IMR-90 (cell line): Measurements from ENCODE around the gene FAM83B. TPM values are rescaled to one million over a fixed set of nuclear protein-coding genes. Genes with fewer than 3 reads are reported as not detected.

Experiments used
- ATAC-seq: fragments of 200-7000 bp; cut with Tn5 transposase; 2 replicates; pipeline ENCODE4 v1.9.1; 2020; ENCODE audit warnings: low read depth, mild to moderate bottlenecking, moderate library complexity
- BruUV-seq: library from RNA; stranded (reverse); fragments of 400-500 nt; replicated peaks from 2 replicates; lab custom pipeline; 2021; lab: Mats Ljungman, UMichigan
- CTCF ChIA-PET: fragments of 300-600 bp; formaldehyde crosslinking; extraction: SDS; loops from one replicate; lab custom pipeline; 2021; ENCODE audit warnings: antibody characterized with exemption; lab: Yijun Ruan, JAX
- POLR2A ChIA-PET: fragments of 300-600 bp; sonication (Branson Sonifier 250); formaldehyde crosslinking; loops from one replicate; lab custom pipeline; 2022; ENCODE audit warnings: antibody characterized with exemption; ENCODE audit not compliant: unreplicated experiment; lab: Charles Lee
- DNase-seq: peaks from one replicate; pipeline ENCODE4 v3.0.0; 2013
- H2AFZ ChIP-seq: replicated peaks from 2 replicates; pipeline ENCODE3; 2013; ENCODE audit warnings: low read length, mild to moderate bottlenecking; ENCODE audit not compliant: poor library complexity
- H2AK5ac ChIP-seq: 2 replicates; pipeline ENCODE4 v1.6.1; 2013; ENCODE audit warnings: low read depth, low read length, inconsistent platforms
- H2AK9ac ChIP-seq: replicated peaks from 2 replicates; pipeline ENCODE3; 2013; ENCODE audit warnings: mild to moderate bottlenecking, low read depth, low read length, moderate library complexity; ENCODE audit not compliant: poor library complexity
- H2BK120ac ChIP-seq: 2 replicates; pipeline ENCODE4 v1.6.1; 2013; ENCODE audit warnings: low read depth, low read length, inconsistent platforms
- H2BK15ac ChIP-seq: 3 replicates; pipeline ENCODE4 v1.6.1; 2013; ENCODE audit warnings: low read depth, low read length, inconsistent platforms
- H2BK20ac ChIP-seq: 2 replicates; pipeline ENCODE4 v1.6.1; 2013; ENCODE audit warnings: low read depth, mild to moderate bottlenecking, inconsistent platforms, low read length, moderate library complexity
- H2BK5ac ChIP-seq: 2 replicates; pipeline ENCODE4 v1.6.1; 2013; ENCODE audit warnings: mild to moderate bottlenecking, low read depth, low read length, inconsistent platforms; ENCODE audit not compliant: poor library complexity, severe bottlenecking
- H3K14ac ChIP-seq: replicated peaks from 2 replicates; pipeline ENCODE4 v1.6.1; 2013; ENCODE audit warnings: low read depth, low read length, inconsistent platforms
- H3K18ac ChIP-seq: 2 replicates; pipeline ENCODE4 v1.6.1; 2013; ENCODE audit warnings: low read depth, low read length, control low read depth
- H3K23ac ChIP-seq: 2 replicates; pipeline ENCODE4 v1.6.1; 2013; ENCODE audit warnings: low read depth, low read length, inconsistent platforms
- H3K27ac ChIP-seq: 2 replicates; pipeline ENCODE4 v1.5.1; 2013; ENCODE audit warnings: mild to moderate bottlenecking, control low read depth, low read length; ENCODE audit not compliant: insufficient read depth
- H3K27me3 ChIP-seq: 2 replicates; pipeline ENCODE4 v1.6.1; 2013; ENCODE audit warnings: low read length; ENCODE audit not compliant: control insufficient read depth, insufficient read depth
- H3K36me3 ChIP-seq: 2 replicates; pipeline ENCODE4 v1.6.1; 2013; ENCODE audit warnings: low read length, mixed read lengths; ENCODE audit not compliant: control insufficient read depth, insufficient read depth
- H3K4ac ChIP-seq: 2 replicates; pipeline ENCODE4 v1.6.1; 2013; ENCODE audit warnings: low read depth, low read length, inconsistent platforms
- H3K4me1 ChIP-seq: 2 replicates; pipeline ENCODE4 v1.6.1; 2013; ENCODE audit warnings: low read length, mixed read lengths; ENCODE audit not compliant: control insufficient read depth, insufficient read depth
- H3K4me2 ChIP-seq: 2 replicates; pipeline ENCODE4 v1.6.1; 2013; ENCODE audit warnings: low read depth, mild to moderate bottlenecking, control low read depth, low read length, moderate library complexity
- H3K4me3 ChIP-seq: 2 replicates; pipeline ENCODE4 v1.5.1; 2013; ENCODE audit warnings: low read depth, mild to moderate bottlenecking, control low read depth, low read length, moderate library complexity; ENCODE audit not compliant: insufficient read depth
- H3K56ac ChIP-seq: 2 replicates; pipeline ENCODE4 v1.6.1; 2013; ENCODE audit warnings: low read length, inconsistent platforms; ENCODE audit not compliant: insufficient read depth; ENCODE audit errors: extremely low read depth
- H3K79me1 ChIP-seq, 2 experiments: 2 replicates each; pipeline ENCODE4 v1.6.1; 2013; ENCODE audit warnings: low read length in 2 of 2, inconsistent platforms in 1 of 2, low read depth in 1 of 2
- H3K9ac ChIP-seq: 2 replicates; pipeline ENCODE4 v1.6.1; 2013; ENCODE audit warnings: low read depth, low read length, control low read depth
- H3K9me1 ChIP-seq: 2 replicates; pipeline ENCODE4 v1.6.1; 2013; ENCODE audit warnings: low read length, inconsistent platforms; ENCODE audit not compliant: insufficient read depth
- H3K9me3 ChIP-seq: 2 replicates; pipeline ENCODE4 v1.6.1; 2013; ENCODE audit warnings: low read length; ENCODE audit not compliant: control insufficient read depth, insufficient read depth
- H4K20me1 ChIP-seq: 2 replicates; pipeline ENCODE4 v1.6.1; 2013; ENCODE audit warnings: low read length, inconsistent platforms; ENCODE audit not compliant: insufficient read depth
- H4K5ac ChIP-seq: 2 replicates; pipeline ENCODE4 v1.6.1; 2013; ENCODE audit warnings: mild to moderate bottlenecking, low read depth, low read length, control low read depth
- H4K8ac ChIP-seq, 2 experiments: 2 replicates each; pipeline ENCODE4 v1.6.1; 2013; ENCODE audit warnings: low read depth in 2 of 2, low read length in 2 of 2, control low read depth in 1 of 2, inconsistent platforms in 1 of 2
- H4K91ac ChIP-seq: 2 replicates; pipeline ENCODE4 v1.6.1; 2013; ENCODE audit warnings: low read depth, low read length, inconsistent platforms; ENCODE audit not compliant: insufficient read depth
- FOS ChIP-seq: fragments of 150-350 bp; IDR thresholded peaks from 2 replicates; pipeline ENCODE4 v1.6.1; 2016; ENCODE audit warnings: low read depth, low read length
- SMC3 ChIP-seq: fragments of 150-350 bp; IDR thresholded peaks from 2 replicates; pipeline ENCODE4 v1.6.1; 2016; ENCODE audit warnings: low read depth, mild to moderate bottlenecking, antibody characterized with exemption, low read length, moderate library complexity
- dilution Hi-C: fragments of 300-500 bp; cut with HindIII; formaldehyde crosslinking; loops from one replicate; pipeline ENCODE4 v1.14.3; 2018; ENCODE audit warnings: low sequenced_read_pairs; ENCODE audit not compliant: unreplicated experiment
- in situ Hi-C: fragments of 300-500 bp; cut with MboI; formaldehyde crosslinking; loops from 3 replicates; pipeline ENCODE4 v1.14.3; 2019; ENCODE audit warnings: low sequenced_read_pairs, inconsistent platforms, mixed read lengths
- intact Hi-C: fragments of 100-400 bp; cut with micrococcal nuclease; formaldehyde crosslinking; loops from 2 replicates; pipeline ENCODE4 v1.10.0; 2022
- polyA plus RNA-seq, 3 experiments: library from polyadenylated mRNA; depleted of rRNA; stranded (reverse); fragments of >200 nt; gene quantifications; 2 replicates each; pipeline ENCODE4 v1.2.3, GENCODE V29; 2012; ENCODE audit warnings: low replicate concordance in 1 of 3
- total RNA-seq: library from RNA; depleted of rRNA; stranded (reverse); fragments of >200 nt; gene quantifications from 2 replicates; pipeline ENCODE4 v1.2.3, GENCODE V29; 2012

Gene FAM83B
- total and polyA plus RNA-seq, 2 of the 4 experiments (the other 2 are of a cell fraction) = 0.02 to 0.18 TPM

GRCh38 chr6:54916858-54917257, 70.3 kb downstream of the FAM83B start:
- intact Hi-C loops = loop anchor here (5.0 kb wide), 1 partner anchor 520 kb away; no protein-coding TSS in a partner anchor
- Histone ChIP-seq H3K4me2 (no peak overlapping the region), H4K8ac (no peak overlapping the region), H3K36me3 (no peaks in the 10 kb centered on the region), H3K9me3 (no peaks in the 10 kb centered on the region), H2BK5ac (no peak overlapping the region), H4K91ac (no peak overlapping the region), H3K18ac (no peak overlapping the region), H3K27ac (no peak overlapping the region), H2BK15ac (no peak overlapping the region), H3K23ac (no peak overlapping the region), H3K79me1 (no peaks in the 10 kb centered on the region), H3K9me1 (no peaks in the 10 kb centered on the region), H3K4me1 (no peaks in the 10 kb centered on the region; the same call in 1 of the 2 replicates), H2AK5ac (no peak overlapping the region), H4K5ac (no peak overlapping the region), H3K4me3 (no peak overlapping the region), H2AFZ (no peak overlapping the region), H3K14ac (no peak overlapping the region), H2BK120ac (no peak overlapping the region), H2AK9ac (no peak overlapping the region), H2BK20ac (no peak overlapping the region), H3K56ac (no peak overlapping the region), H3K27me3 (no peaks in the 10 kb centered on the region), H3K4ac (no peak overlapping the region), H3K9ac (no peak overlapping the region), H4K20me1 (no peaks in the 10 kb centered on the region)
- CTCF ChIA-PET = interaction anchor here (0.8 kb wide), 1 partner anchor 220 kb away, joined by 3 read pairs; no protein-coding TSS in a partner anchor
- in situ Hi-C loops = no loop called here
- ATAC-seq (peak; percentile 81), DNase-seq (peak; percentile 75)
- peak; percentile 44; the same call in 1 of the 2 replicates for TF ChIP-seq FOS
- TF ChIP-seq SMC3 = no peak
- dilution Hi-C loops = no loop called here
- POLR2A ChIA-PET = no interaction called here
- no TSS peak for BruUV-seq
